ENCODE measurements around the gene RELN. TPM values are rescaled to one million over a fixed set of nuclear protein-coding genes. Genes with fewer than 3 reads are reported as not detected.
"Not testable (repeated sequence)": the region's sequence is repeated elsewhere in the genome, so short reads cannot be mapped to it uniquely, and the experiment has no call there.

The RELN gene
- total and polyA plus RNA-seq, 2 donors: 0.28 to 0.96 TPM

- Histone ChIP-seq H3K4me1 (ENCODE audit: control insufficient read depth in 2 of 2, insufficient read depth in 2 of 2, low read length in 2 of 2) (no peaks in the 10 kb centered on the region), H3K36me3 (ENCODE audit: control insufficient read depth in 2 of 2, insufficient read depth in 2 of 2, low read length in 1 of 2) (no peaks in the 10 kb centered on the region), H3K27me3 (ENCODE audit: control insufficient read depth in 2 of 2, insufficient read depth in 1 of 2, low read length in 1 of 2) (no peaks in the 10 kb centered on the region), H3K9me3 (ENCODE audit: control insufficient read depth in 2 of 2, insufficient read depth in 1 of 2, low read length in 1 of 2) (no peaks in the 10 kb centered on the region), H3K27ac (ENCODE audit: low read depth in 1 of 2, low read length in 1 of 2) (no peak overlapping the region), H3K4me3 (ENCODE audit: low read length in 2 of 2) (no peak overlapping the region)
- 77% methylated on average over 5 of the region's 5 CpGs for WGBS
- no peak for DNase-seq (ENCODE audit: low read depth in 6 of 9, low spot score in 9 of 9)
These were observed 70.7 kb downstream of the RELN start for GRCh38 chr7:103918631-103919271.

GRCh38 chr7:103915680-103916357, 73.6 kb downstream of the RELN start:
- H3K4me3 ChIP-seq (ENCODE audit: low read length in 2 of 2): no peak overlapping the region
- no peaks in the 10 kb centered on the region for H3K36me3 ChIP-seq (ENCODE audit: control insufficient read depth in 2 of 2, insufficient read depth in 2 of 2, low read length in 1 of 2)
- no peaks in the 10 kb centered on the region for H3K4me1 ChIP-seq (ENCODE audit: control insufficient read depth in 2 of 2, insufficient read depth in 2 of 2, low read length in 2 of 2)
- 61% methylated on average over 1 of the region's 1 CpG for WGBS
- no peak overlapping the region for H3K27ac ChIP-seq (ENCODE audit: low read depth in 1 of 2, low read length in 1 of 2)
- H3K9me3 ChIP-seq (ENCODE audit: control insufficient read depth in 2 of 2, insufficient read depth in 1 of 2, low read length in 1 of 2): no peaks in the 10 kb centered on the region
- no peaks in the 10 kb centered on the region for H3K27me3 ChIP-seq (ENCODE audit: control insufficient read depth in 2 of 2, insufficient read depth in 1 of 2, low read length in 1 of 2)
- no peak for DNase-seq (ENCODE audit: low read depth in 6 of 9, low spot score in 9 of 9)

- no peaks in the 10 kb centered on the region for H3K27me3 ChIP-seq (ENCODE audit: control insufficient read depth in 2 of 2, insufficient read depth in 1 of 2, low read length in 1 of 2)
- no peaks in the 10 kb centered on the region for H3K9me3 ChIP-seq (ENCODE audit: control insufficient read depth in 2 of 2, insufficient read depth in 1 of 2, low read length in 1 of 2)
- WGBS: 85% methylated on average over 6 of the region's 6 CpGs
These were observed 75.1 kb downstream of the RELN start for GRCh38 chr7:103914147-103914899.

GRCh38 chr7:103912891-103913605, 76.4 kb downstream of the RELN start:
- Histone ChIP-seq H3K27me3 (ENCODE audit: control insufficient read depth in 2 of 2, insufficient read depth in 1 of 2, low read length in 1 of 2) (no peaks in the 10 kb centered on the region), H3K36me3 (ENCODE audit: control insufficient read depth in 2 of 2, insufficient read depth in 2 of 2, low read length in 1 of 2) (no peaks in the 10 kb centered on the region), H3K4me3 (ENCODE audit: low read length in 2 of 2) (no peak overlapping the region), H3K4me1 (ENCODE audit: control insufficient read depth in 2 of 2, insufficient read depth in 2 of 2, low read length in 2 of 2) (no peaks in the 10 kb centered on the region), H3K27ac (ENCODE audit: low read depth in 1 of 2, low read length in 1 of 2) (no peak overlapping the region), H3K9me3 (ENCODE audit: control insufficient read depth in 2 of 2, insufficient read depth in 1 of 2, low read length in 1 of 2) (no peaks in the 10 kb centered on the region)
- 86% methylated on average over 1 of the region's 1 CpG for WGBS
- DNase-seq (ENCODE audit: low read depth in 6 of 9, low spot score in 9 of 9): no peak

More at GRCh38 chr7:103914147-103914899, 75.1 kb downstream of the RELN start:
- Histone ChIP-seq H3K36me3 (ENCODE audit: control insufficient read depth in 2 of 2, insufficient read depth in 2 of 2, low read length in 1 of 2) (no peaks in the 10 kb centered on the region), H3K4me3 (ENCODE audit: low read length in 2 of 2) (no peak overlapping the region), H3K4me1 (ENCODE audit: control insufficient read depth in 2 of 2, insufficient read depth in 2 of 2, low read length in 2 of 2) (no peaks in the 10 kb centered on the region), H3K27ac (ENCODE audit: low read depth in 1 of 2, low read length in 1 of 2) (no peak overlapping the region)
- no peak for DNase-seq (ENCODE audit: low read depth in 6 of 9, low spot score in 9 of 9)

GRCh38 chr7:103911015-103911414, 78.4 kb downstream of the RELN start:
- not testable (repeated sequence) for H3K9me3 ChIP-seq (ENCODE audit: control insufficient read depth in 2 of 2, insufficient read depth in 1 of 2, low read length in 1 of 2); H3K4me1 ChIP-seq (ENCODE audit: control insufficient read depth in 2 of 2, insufficient read depth in 2 of 2, low read length in 2 of 2); H3K4me3 ChIP-seq (ENCODE audit: low read length in 2 of 2); H3K27me3 ChIP-seq (ENCODE audit: control insufficient read depth in 2 of 2, insufficient read depth in 1 of 2, low read length in 1 of 2); H3K27ac ChIP-seq (ENCODE audit: low read depth in 1 of 2, low read length in 1 of 2); DNase-seq (ENCODE audit: low read depth in 6 of 9, low spot score in 9 of 9); H3K36me3 ChIP-seq (ENCODE audit: control insufficient read depth in 2 of 2, insufficient read depth in 2 of 2, low read length in 1 of 2)
- 100% methylated on average over 1 of the region's 1 CpG for WGBS

- Histone ChIP-seq H3K4me3 (ENCODE audit: low read length in 2 of 2) (no peak overlapping the region), H3K36me3 (ENCODE audit: control insufficient read depth in 2 of 2, insufficient read depth in 2 of 2, low read length in 1 of 2) (no peaks in the 10 kb centered on the region), H3K4me1 (ENCODE audit: control insufficient read depth in 2 of 2, insufficient read depth in 2 of 2, low read length in 2 of 2) (no peaks in the 10 kb centered on the region), H3K27ac (ENCODE audit: low read depth in 1 of 2, low read length in 1 of 2) (no peak overlapping the region), H3K27me3 (ENCODE audit: control insufficient read depth in 2 of 2, insufficient read depth in 1 of 2, low read length in 1 of 2) (no peaks in the 10 kb centered on the region), H3K9me3 (ENCODE audit: control insufficient read depth in 2 of 2, insufficient read depth in 1 of 2, low read length in 1 of 2) (no peaks in the 10 kb centered on the region)
- no peak for DNase-seq (ENCODE audit: low read depth in 6 of 9, low spot score in 9 of 9)
- 70% methylated on average over 2 of the region's 2 CpGs for WGBS
These were observed 83.5 kb downstream of the RELN start for GRCh38 chr7:103905997-103906396.

GRCh38 chr7:103902917-103903316, 86.5 kb downstream of the RELN start:
- Histone ChIP-seq H3K36me3 (ENCODE audit: control insufficient read depth in 2 of 2, insufficient read depth in 2 of 2, low read length in 1 of 2) (no peaks in the 10 kb centered on the region), H3K4me1 (ENCODE audit: control insufficient read depth in 2 of 2, insufficient read depth in 2 of 2, low read length in 2 of 2) (no peaks in the 10 kb centered on the region), H3K27ac (ENCODE audit: low read depth in 1 of 2, low read length in 1 of 2) (no peak overlapping the region), H3K9me3 (ENCODE audit: control insufficient read depth in 2 of 2, insufficient read depth in 1 of 2, low read length in 1 of 2) (no peaks in the 10 kb centered on the region), H3K4me3 (ENCODE audit: low read length in 2 of 2) (no peak overlapping the region), H3K27me3 (ENCODE audit: control insufficient read depth in 2 of 2, insufficient read depth in 1 of 2, low read length in 1 of 2) (no peaks in the 10 kb centered on the region)
- 8% methylated on average over 3 of the region's 3 CpGs for WGBS
- DNase-seq (ENCODE audit: low read depth in 6 of 9, low spot score in 9 of 9): no peak

- not testable (repeated sequence) for H3K4me3 ChIP-seq (ENCODE audit: low read length in 2 of 2); H3K27me3 ChIP-seq (ENCODE audit: control insufficient read depth in 2 of 2, insufficient read depth in 1 of 2, low read length in 1 of 2); H3K36me3 ChIP-seq (ENCODE audit: control insufficient read depth in 2 of 2, insufficient read depth in 2 of 2, low read length in 1 of 2); H3K4me1 ChIP-seq (ENCODE audit: control insufficient read depth in 2 of 2, insufficient read depth in 2 of 2, low read length in 2 of 2); DNase-seq (ENCODE audit: low read depth in 6 of 9, low spot score in 9 of 9); H3K9me3 ChIP-seq (ENCODE audit: control insufficient read depth in 2 of 2, insufficient read depth in 1 of 2, low read length in 1 of 2); H3K27ac ChIP-seq (ENCODE audit: low read depth in 1 of 2, low read length in 1 of 2)
- 86% methylated on average over 4 of the region's 4 CpGs for WGBS
These were observed 92.6 kb downstream of the RELN start for GRCh38 chr7:103896826-103897225.

All from thymus (tissue), 11 donors.